Duodenal mucosa (tissue), 2 donors: ENCODE data around the gene MCOLN1.
A peak's percentile ranks its signal among the peaks of the same experiment; 100 is the strongest.

ENCODE experiments used
- H3K27ac ChIP-seq: one replicate; pipeline ENCODE4 v1.7.0; 2013; ENCODE audit warnings: low read depth, low read length
- H3K27me3 ChIP-seq, 2 donors: one replicate each; pipeline ENCODE4 v1.7.0; 2013; ENCODE audit warnings: low read length in 2 of 2, control low read depth in 1 of 2; ENCODE audit not compliant: insufficient read depth in 2 of 2, control insufficient read depth in 1 of 2
- H3K36me3 ChIP-seq, 2 donors: one replicate each; pipeline ENCODE4 v1.7.0; 2013; ENCODE audit warnings: low read length in 2 of 2, control low read depth in 1 of 2; ENCODE audit not compliant: insufficient read depth in 2 of 2, control insufficient read depth in 1 of 2
- H3K4me1 ChIP-seq, 2 donors: one replicate each; pipeline ENCODE4 v1.7.0; 2013; ENCODE audit warnings: low read length in 2 of 2, control low read depth in 1 of 2; ENCODE audit not compliant: insufficient read depth in 2 of 2, control insufficient read depth in 1 of 2
- H3K4me3 ChIP-seq, 2 donors: one replicate each; pipeline ENCODE4 v1.7.0; 2013; ENCODE audit warnings: low read length in 2 of 2, low read depth in 1 of 2
- H3K9ac ChIP-seq, 2 donors: one replicate each; pipeline ENCODE4 v1.7.0; 2013; ENCODE audit warnings: low read length in 2 of 2, low read depth in 1 of 2
- H3K9me3 ChIP-seq, 2 donors: one replicate each; pipeline ENCODE4 v1.7.0; 2013; ENCODE audit warnings: low read length in 2 of 2, control low read depth in 1 of 2; ENCODE audit not compliant: control insufficient read depth in 1 of 2

MCOLN1 gene

GRCh38 chr19:7550169-7550770 is 27.8 kb downstream of the MCOLN1 start:
- Histone ChIP-seq H3K36me3 (peaks cover 5 to 17% of the 10 kb centered on the region in 2 donors), H3K27me3 (no peaks in the 10 kb centered on the region), H3K4me3 (no peak overlapping the region), H3K9ac (no peak overlapping the region), H3K27ac (no peak overlapping the region), H3K9me3 (no peaks in the 10 kb centered on the region), H3K4me1 (no peaks in the 10 kb centered on the region)

GRCh38 chr19:7550987-7551761 is 28.8 kb downstream of the MCOLN1 start:
- Histone ChIP-seq H3K27ac (no peak overlapping the region), H3K9ac (no peak overlapping the region), H3K4me3 (peak overlapping the region; percentile 45 to 58), H3K27me3 (no peaks in the 10 kb centered on the region), H3K9me3 (no peaks in the 10 kb centered on the region), H3K36me3 (peaks cover 5 to 20% of the 10 kb centered on the region in 2 donors), H3K4me1 (no peaks in the 10 kb centered on the region)

GRCh38 chr19:7552781-7553180 is 30.4 kb downstream of the MCOLN1 start:
- H3K9ac ChIP-seq: no peak overlapping the region
- H3K9me3 ChIP-seq: no peaks in the 10 kb centered on the region
- H3K27me3 ChIP-seq: no peaks in the 10 kb centered on the region
- no peaks in the 10 kb centered on the region for H3K4me1 ChIP-seq
- no peak overlapping the region for H3K27ac ChIP-seq
- peaks cover 16 to 36% of the 10 kb centered on the region in 2 donors for H3K36me3 ChIP-seq
- no peak overlapping the region for H3K4me3 ChIP-seq

GRCh38 chr19:7554565-7554964 is 32.1 kb downstream of the MCOLN1 start:
- Histone ChIP-seq H3K4me1 (no peaks in the 10 kb centered on the region), H3K27ac (no peak overlapping the region), H3K4me3 (no peak overlapping the region), H3K27me3 (no peaks in the 10 kb centered on the region), H3K9ac (no peak overlapping the region), H3K36me3 (peaks cover 21 to 51% of the 10 kb centered on the region in 2 donors), H3K9me3 (no peaks in the 10 kb centered on the region)

GRCh38 chr19:7554990-7555864 is 32.8 kb downstream of the MCOLN1 start:
- no peak overlapping the region for H3K4me3 ChIP-seq

GRCh38 chr19:7556696-7557315 is 34.4 kb downstream of the MCOLN1 start:
- Histone ChIP-seq H3K27me3 (no peaks in the 10 kb centered on the region), H3K4me3 (no peak overlapping the region), H3K9ac (no peak overlapping the region), H3K36me3 (peaks cover 21 to 52% of the 10 kb centered on the region in 2 donors), H3K9me3 (no peaks in the 10 kb centered on the region), H3K4me1 (no peaks in the 10 kb centered on the region), H3K27ac (no peak overlapping the region)

More at GRCh38 chr19:7554990-7555864, 32.8 kb downstream of the MCOLN1 start:
- Histone ChIP-seq H3K27me3 (no peaks in the 10 kb centered on the region), H3K27ac (no peak overlapping the region), H3K9ac (no peak overlapping the region), H3K36me3 (peaks cover 21 to 48% of the 10 kb centered on the region in 2 donors), H3K4me1 (no peaks in the 10 kb centered on the region), H3K9me3 (no peaks in the 10 kb centered on the region)

- Histone ChIP-seq H3K9me3 (no peaks in the 10 kb centered on the region), H3K27me3 (no peaks in the 10 kb centered on the region), H3K27ac (no peak overlapping the region), H3K36me3 (peaks cover 21 to 52% of the 10 kb centered on the region in 2 donors), H3K9ac (no peak overlapping the region), H3K4me1 (no peaks in the 10 kb centered on the region), H3K4me3 (no peak overlapping the region)
Observed at GRCh38 chr19:7558667-7559066, 36.2 kb downstream of the MCOLN1 start.

GRCh38 chr19:7559102-7559501 is 36.7 kb downstream of the MCOLN1 start:
- Histone ChIP-seq H3K4me3 (no peak overlapping the region), H3K4me1 (no peaks in the 10 kb centered on the region), H3K9ac (no peak overlapping the region), H3K27me3 (no peaks in the 10 kb centered on the region), H3K36me3 (peaks cover 21 to 52% of the 10 kb centered on the region in 2 donors), H3K9me3 (no peaks in the 10 kb centered on the region), H3K27ac (no peak overlapping the region)

- Histone ChIP-seq H3K4me1 (no peaks in the 10 kb centered on the region), H3K4me3 (no peak overlapping the region), H3K9ac (no peak overlapping the region), H3K9me3 (no peaks in the 10 kb centered on the region), H3K27me3 (no peaks in the 10 kb centered on the region), H3K36me3 (peaks cover 16 to 46% of the 10 kb centered on the region in 2 donors), H3K27ac (no peak overlapping the region)
Observed at GRCh38 chr19:7560255-7560654, 37.8 kb downstream of the MCOLN1 start.
